ENCODE results near the gene SORCS3. TPM values are rescaled to one million over a fixed set of nuclear protein-coding genes. Genes with fewer than 3 reads are reported as not detected.

SORCS3 gene
- total RNA-seq, 1 experiment from 2014 or later = 0.04 TPM

GRCh38 chr10:104993085-104993484 lies 352.0 kb downstream of the SORCS3 start:
- Histone ChIP-seq H3K9me3 (ENCODE audit: control insufficient read depth, low read depth, low read length) (no peaks in the 10 kb centered on the region), H3T11ph (ENCODE audit: low read length) (no peak overlapping the region), H3K56ac (ENCODE audit: insufficient read length, low read depth, low read length) (no peak overlapping the region), H2BK120ac (ENCODE audit: low read depth, low read length, poor library complexity, severe bottlenecking) (no peak overlapping the region), H2BK15ac (ENCODE audit: low read depth, low read length) (no peak overlapping the region), H2AK5ac (ENCODE audit: insufficient read length, low read length) (no peak overlapping the region), H3K79me2 (ENCODE audit: insufficient read depth, low read length) (no peaks in the 10 kb centered on the region), H4K20me1 (ENCODE audit: control insufficient read depth, insufficient read depth, insufficient read length) (no peaks in the 10 kb centered on the region), H3K18ac (ENCODE audit: insufficient read length, low read depth, low read length) (no peak overlapping the region), H3K23ac (ENCODE audit: insufficient read length, low read depth, low read length) (no peak overlapping the region), H2BK20ac (ENCODE audit: low read depth, low read length, poor library complexity, severe bottlenecking) (no peak overlapping the region), H2BK5ac (ENCODE audit: insufficient read length, low read length) (no peak overlapping the region), H3K9ac (ENCODE audit: extremely low read depth, insufficient read length, low read length) (no peak overlapping the region), H3K23me2 (ENCODE audit: insufficient read length, low read depth, low read length, poor library complexity, severe bottlenecking) (no peaks in the 10 kb centered on the region), H3K79me1 (ENCODE audit: insufficient read depth, low read depth, low read length, poor library complexity, severe bottlenecking) (no peaks in the 10 kb centered on the region), H3K27ac (ENCODE audit: insufficient read length, low read depth, low read length) (no peak overlapping the region), H4K5ac (ENCODE audit: insufficient read length, low read depth, low read length) (no peak overlapping the region), H3K14ac (ENCODE audit: insufficient read depth, low read length) (no peak overlapping the region), H4K8ac (replicated peaks; ENCODE audit: insufficient read length, low read depth, low read length) (no peak overlapping the region), H3K4me2 (ENCODE audit: insufficient read depth, insufficient read length, low read length) (no peak overlapping the region), H4K91ac (ENCODE audit: insufficient read length, low read depth, low read length) (no peak overlapping the region), H2AFZ (ENCODE audit: low read length) (no peak overlapping the region), H2BK12ac (ENCODE audit: insufficient read length, low read depth, low read length) (no peak overlapping the region), H3K4ac (ENCODE audit: low read depth, low read length) (no peak overlapping the region), H3K4me1 (ENCODE audit: insufficient read depth, low read length) (peaks cover 6% of the 10 kb centered on the region; the same call in 1 of the 2 replicates), H3K27me3 (ENCODE audit: insufficient read depth, low read length) (no peaks in the 10 kb centered on the region)
- H3K4me3 Mint-ChIP-seq = no peak overlapping the region
- no peak for DNase-seq
- H3K27me3 Mint-ChIP-seq (ENCODE audit: low read depth) = peaks cover 2% of the 10 kb centered on the region
- no CpG with 5 or more reads among the region's 6 CpGs for WGBS (ENCODE audit: extremely low coverage, insufficient read length, low lambda C conversion rate)
- no peaks in the 10 kb centered on the region for H3K36me3 Mint-ChIP-seq (ENCODE audit: insufficient read depth in 1 of 3, low read depth in 3 of 3)
- H3K9me3 Mint-ChIP-seq = no peaks in the 10 kb centered on the region
- H3K4me1 Mint-ChIP-seq = peaks cover 17 to 23% of the 10 kb centered on the region in 2 experiments
- H3K27ac Mint-ChIP-seq = no peak overlapping the region
- no peak for TF ChIP-seq CTCF (conservative IDR thresholded peaks at IDR 0.05)

All from H9 (cell line).